Measurements from ENCODE around the gene GRM2. TPM values are rescaled to one million over a fixed set of nuclear protein-coding genes. Genes with fewer than 3 reads are reported as not detected.

GRM2 gene
- total RNA-seq, 6 donors from 2014 or later, result 0.10 to 1.0 (median 0.30) TPM; not detected in 1

GRCh38 chr3:51682079-51682478, 24.8 kb upstream of the GRM2 start:
- Histone ChIP-seq H3K27ac (peak overlapping the region in 2 of 4 donors; percentile 30 to 38), H3K4me1 (peaks cover 38 to 54% (median 44%) of the 10 kb centered on the region in 4 donors), H3K36me3 (peaks cover 0 to 26% (median 17%) of the 10 kb centered on the region in 4 donors)

GRCh38 chr3:51682526-51682925, 24.3 kb upstream of the GRM2 start:
- Histone ChIP-seq H3K27ac (no peak overlapping the region), H3K27me3 (no peaks in the 10 kb centered on the region), H3K36me3 (peaks cover 0 to 30% (median 17%) of the 10 kb centered on the region in 4 donors), H3K9me3 (no peaks in the 10 kb centered on the region), H3K4me1 (peaks cover 42 to 56% (median 47%) of the 10 kb centered on the region in 4 donors), H3K4me3 (no peak overlapping the region)
- ATAC-seq (ENCODE audit: low FRiP score in 2 of 2), result no peak
- WGBS, 2 donors, result 73 to 77% methylated on average over 7 of the region's 7 CpGs
- no peak for TF ChIP-seq POLR2AphosphoS5 (IDR thresholded peaks at IDR 0.05)
- no peak for TF ChIP-seq POLR2A (IDR thresholded peaks at IDR 0.05)
- no peak for TF ChIP-seq EP300 (IDR thresholded peaks at IDR 0.05)
- no peak for TF ChIP-seq CTCF (IDR thresholded peaks at IDR 0.05)
- DNase-seq, result no peak

More at GRCh38 chr3:51682079-51682478, 24.8 kb upstream of the GRM2 start:
- Histone ChIP-seq H3K4me3 (no peak overlapping the region), H3K9me3 (no peaks in the 10 kb centered on the region), H3K27me3 (no peaks in the 10 kb centered on the region)
- DNase-seq, result peak in 1 of 2 donors; percentile 78
- ATAC-seq (ENCODE audit: low FRiP score in 2 of 2), result peak; percentile 70 to 89
- 13 to 29% methylated on average over 4 of the region's 4 CpGs for WGBS, 2 donors
- TF ChIP-seq CTCF (IDR thresholded peaks at IDR 0.05) (peak; percentile 74 to 91 (median 88)), POLR2A (IDR thresholded peaks at IDR 0.05) (no peak), POLR2AphosphoS5 (IDR thresholded peaks at IDR 0.05) (peak in 1 of 2 donors; percentile 19), EP300 (IDR thresholded peaks at IDR 0.05) (no peak)

- Histone ChIP-seq H3K9me3 (no peaks in the 10 kb centered on the region), H3K27ac (no peak overlapping the region), H3K27me3 (no peaks in the 10 kb centered on the region), H3K4me3 (no peak overlapping the region), H3K4me1 (peaks cover 43 to 57% (median 49%) of the 10 kb centered on the region in 4 donors), H3K36me3 (peaks cover 0 to 40% (median 19%) of the 10 kb centered on the region in 4 donors)
- TF ChIP-seq POLR2AphosphoS5 (IDR thresholded peaks at IDR 0.05) (no peak), POLR2A (IDR thresholded peaks at IDR 0.05) (no peak), CTCF (IDR thresholded peaks at IDR 0.05) (no peak), EP300 (IDR thresholded peaks at IDR 0.05) (no peak)
- 77 to 92% methylated on average over 2 of the region's 2 CpGs for WGBS, 2 donors
- no peak for ATAC-seq (ENCODE audit: low FRiP score in 2 of 2)
- DNase-seq, result no peak
Measured at GRCh38 chr3:51683566-51683965, 23.3 kb upstream of the GRM2 start.

GRCh38 chr3:51684971-51685751, 21.7 kb upstream of the GRM2 start:
- H3K36me3 ChIP-seq, result peaks cover 0 to 50% (median 22%) of the 10 kb centered on the region in 4 donors
- peak overlapping the region; percentile 63 to 88 (median 70) for H3K27ac ChIP-seq
- peaks cover 42 to 54% (median 48%) of the 10 kb centered on the region in 4 donors for H3K4me1 ChIP-seq
- H3K4me3 ChIP-seq, result no peak overlapping the region
- H3K9me3 ChIP-seq, result no peaks in the 10 kb centered on the region
- DNase-seq, result no peak
- ATAC-seq (ENCODE audit: low FRiP score in 2 of 2), result no peak
- WGBS, 2 donors, result 47 to 59% methylated on average over 5 to 7 of the region's 7 CpGs
- H3K27me3 ChIP-seq, result no peaks in the 10 kb centered on the region
- peak in 1 of 6 experiments; percentile 30 for TF ChIP-seq CTCF (IDR thresholded peaks at IDR 0.05)
- no peak for TF ChIP-seq POLR2A (IDR thresholded peaks at IDR 0.05)
